Activated gamma-delta T cell treated with Interleukin-2 at 50 U/mL for 16 hours (primary cell): Measurements from ENCODE around the gene MYLK4.

Experiments
- DNase-seq: peaks from one replicate; pipeline ENCODE4 v3.0.0-alpha.2; 2020

MYLK4 gene

GRCh38 chr6:2693231-2693630 lies 57.5 kb downstream of the MYLK4 start:
- DNase-seq, result no peak

DNA sequence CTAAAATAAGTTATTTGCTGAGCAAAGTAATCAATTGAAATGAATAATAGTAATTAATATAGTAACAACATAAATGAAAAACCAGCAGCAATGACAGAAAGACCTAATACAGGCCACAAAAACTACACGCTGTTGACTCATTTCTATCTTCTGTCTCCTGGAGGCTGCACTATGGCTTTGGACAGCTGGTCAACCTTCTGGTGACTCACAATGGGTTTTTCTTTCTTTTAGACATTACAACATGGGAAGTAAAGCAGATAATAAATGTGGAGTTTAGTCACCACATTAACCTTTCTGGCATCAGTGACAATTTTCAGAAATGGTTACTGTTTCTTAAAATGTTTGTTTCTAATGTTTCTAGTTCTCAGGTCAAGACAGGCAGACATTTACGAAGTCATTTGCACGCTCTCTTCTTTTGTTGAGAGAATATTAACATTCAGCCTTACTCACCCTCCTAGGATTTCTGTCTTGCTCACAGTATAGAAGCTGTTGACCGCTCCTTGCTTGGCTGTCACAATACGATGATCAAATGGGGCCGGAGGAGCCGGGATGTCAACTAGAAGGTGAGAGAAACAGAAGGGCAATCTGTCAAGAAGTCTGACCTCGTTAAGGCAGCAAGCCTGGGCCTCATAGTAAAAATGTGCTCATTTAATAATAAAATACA lies 62.2 kb downstream of the MYLK4 start:
- DNase-seq, result no peak

- no peak for DNase-seq
These were observed 63.3 kb downstream of the MYLK4 start for GRCh38 chr6:2687456-2687855.

DNA sequence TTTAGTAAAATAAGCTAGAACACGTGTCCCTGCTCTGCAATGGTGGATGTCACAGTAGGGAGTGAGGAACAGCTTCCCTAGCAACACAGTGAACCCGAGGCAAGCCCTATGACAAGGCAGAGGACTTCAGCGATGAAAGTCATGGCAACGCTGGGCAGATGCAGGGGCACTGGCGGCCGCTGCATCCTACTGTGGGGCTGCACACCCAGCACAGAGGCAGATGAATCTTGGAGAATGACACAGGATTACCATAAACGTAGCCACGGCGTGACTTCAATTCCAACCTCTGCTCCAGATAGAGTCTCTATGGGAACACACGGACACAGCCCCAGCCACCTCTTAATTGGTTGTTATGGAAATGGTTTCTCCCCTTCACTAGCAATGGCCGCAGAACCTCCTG lies 64.2 kb downstream of the MYLK4 start:
- DNase-seq, result no peak

DNA sequence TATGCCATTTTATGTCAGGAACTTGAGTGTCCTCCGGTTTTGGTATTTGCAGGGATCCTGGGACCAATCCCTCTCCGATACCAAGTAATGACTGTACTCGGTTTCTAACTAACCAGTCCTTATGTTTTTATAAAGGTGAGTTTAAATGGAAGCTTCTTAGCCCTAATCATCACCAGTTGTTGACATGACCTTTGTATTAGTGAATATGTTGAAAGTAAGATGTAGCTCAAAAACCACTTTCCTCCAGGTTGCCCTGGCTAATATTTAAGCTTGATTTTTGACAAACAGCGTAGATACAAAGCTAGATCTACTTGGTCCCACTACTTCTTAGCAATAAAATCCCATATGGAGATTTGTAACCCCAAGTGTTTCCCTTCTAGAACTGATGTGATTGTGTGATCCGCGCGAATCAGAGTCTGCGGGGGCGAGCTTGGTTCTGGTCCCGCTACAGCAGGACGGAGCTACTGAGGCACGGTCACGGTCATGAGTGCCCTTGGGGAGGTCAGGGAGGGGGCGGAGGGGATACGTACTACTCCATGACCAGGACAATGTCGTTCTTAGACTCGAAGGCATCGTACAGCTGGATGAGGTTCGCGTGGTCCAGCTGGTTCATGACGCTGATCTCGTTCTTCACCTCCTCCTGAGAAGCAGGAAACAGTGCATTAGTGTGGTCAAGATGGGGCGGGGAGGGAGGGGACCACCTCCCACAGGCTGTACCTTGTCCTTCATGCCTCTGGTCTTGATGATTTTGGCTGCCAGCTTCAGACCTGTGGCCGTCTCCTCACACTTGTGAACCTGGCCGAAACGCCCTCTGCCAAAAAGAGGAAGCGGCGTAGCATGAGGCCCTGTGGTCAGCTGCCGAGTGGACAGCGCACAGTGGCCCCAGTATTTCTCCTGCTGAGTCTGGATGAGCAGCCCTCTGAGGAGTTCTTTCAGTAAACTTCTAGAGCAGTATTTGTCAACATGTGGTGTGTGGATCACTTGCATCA lies 65.7 kb downstream of the MYLK4 start:
- no peak for DNase-seq

DNA sequence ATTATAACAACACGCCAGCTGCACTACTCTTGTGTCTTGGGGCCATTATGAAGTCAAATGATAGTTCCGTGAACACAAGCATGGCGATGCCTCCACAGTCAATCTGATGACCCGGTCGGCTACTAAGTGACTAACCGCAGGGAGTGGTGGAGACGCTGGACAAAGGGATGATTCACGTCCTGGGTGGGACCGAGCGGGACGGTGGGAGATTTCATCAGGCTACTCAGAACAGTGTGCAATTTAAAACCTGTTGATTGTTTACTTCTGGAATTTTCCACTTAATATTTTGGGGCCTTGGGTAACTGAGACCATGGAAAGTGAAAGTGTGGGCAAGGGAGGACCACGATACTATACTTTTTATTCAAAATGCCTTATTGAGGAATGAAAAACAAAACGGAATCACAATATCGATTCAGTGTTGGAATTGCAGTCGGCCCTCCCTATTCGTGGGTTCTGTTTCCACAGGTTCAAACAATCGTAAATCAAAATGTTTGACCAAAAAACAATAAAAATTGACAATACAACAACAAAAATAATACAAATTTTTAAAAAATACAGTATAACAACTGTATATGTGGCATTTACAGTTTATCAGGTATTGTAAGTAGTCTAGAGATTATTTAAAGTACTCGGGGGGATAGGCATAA lies 66.5 kb downstream of the MYLK4 start:
- no peak for DNase-seq

DNA sequence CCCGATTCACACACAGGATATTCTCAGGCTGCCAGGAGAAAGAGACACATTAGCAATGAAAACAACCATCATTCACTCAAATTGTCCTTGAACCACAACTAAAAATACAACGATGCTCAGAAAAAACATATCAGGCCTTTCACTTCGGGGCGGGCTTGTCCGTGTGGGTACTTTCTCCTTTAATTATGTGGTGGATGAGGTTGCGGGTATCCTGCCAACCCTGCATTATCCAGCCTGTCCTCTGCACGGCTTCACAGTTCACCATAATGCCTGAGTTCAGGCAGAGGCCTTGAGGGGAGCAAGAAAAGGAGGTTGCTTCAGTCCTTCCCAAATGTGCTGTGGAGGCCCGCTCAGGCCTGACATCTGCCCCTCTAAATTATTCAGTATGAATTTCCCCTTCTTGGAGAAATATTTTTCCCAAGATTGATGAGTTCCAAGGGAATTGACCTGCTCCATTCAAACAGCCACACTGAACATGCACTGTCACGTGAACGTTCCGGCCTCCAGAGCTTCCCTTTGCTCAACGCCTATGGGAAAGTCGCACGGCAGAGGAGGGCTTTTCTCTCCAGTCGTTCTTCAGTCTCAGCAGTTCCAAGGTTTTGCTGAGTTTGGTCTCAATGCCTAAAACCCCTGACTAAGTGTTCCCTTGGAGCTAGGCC lies 70.3 kb downstream of the MYLK4 start:
- no peak for DNase-seq

DNA sequence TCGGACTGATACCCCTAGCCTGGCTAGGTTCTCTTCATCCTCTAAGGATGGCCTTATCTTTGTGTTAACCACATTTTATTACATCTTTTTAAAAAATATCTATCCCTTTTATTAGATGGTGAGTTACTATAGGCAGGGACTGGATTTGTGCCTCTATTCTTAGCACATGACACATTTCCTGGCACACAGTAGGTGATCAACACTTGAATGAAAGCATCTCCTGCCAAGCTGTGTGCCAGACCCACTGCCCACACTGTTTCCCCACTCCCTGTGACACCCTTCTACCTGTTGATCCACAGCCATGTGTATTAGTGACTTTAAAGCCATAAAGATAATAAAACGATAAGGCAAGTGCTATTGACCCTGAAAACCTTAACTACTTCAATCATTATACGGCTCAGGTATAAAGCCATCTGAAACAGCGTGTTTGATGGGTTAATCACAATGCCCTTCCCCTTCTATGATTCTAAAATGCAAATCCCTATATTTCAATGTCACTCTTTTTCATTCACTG lies 73.6 kb downstream of the MYLK4 start:
- no peak for DNase-seq

GRCh38 chr6:2676048-2676447 lies 74.7 kb downstream of the MYLK4 start:
- no peak for DNase-seq

GRCh38 chr6:2674857-2675256 lies 75.9 kb downstream of the MYLK4 start:
- no peak for DNase-seq

- DNase-seq, result no peak
These were observed 81.5 kb downstream of the MYLK4 start for GRCh38 chr6:2669067-2669700.

DNA sequence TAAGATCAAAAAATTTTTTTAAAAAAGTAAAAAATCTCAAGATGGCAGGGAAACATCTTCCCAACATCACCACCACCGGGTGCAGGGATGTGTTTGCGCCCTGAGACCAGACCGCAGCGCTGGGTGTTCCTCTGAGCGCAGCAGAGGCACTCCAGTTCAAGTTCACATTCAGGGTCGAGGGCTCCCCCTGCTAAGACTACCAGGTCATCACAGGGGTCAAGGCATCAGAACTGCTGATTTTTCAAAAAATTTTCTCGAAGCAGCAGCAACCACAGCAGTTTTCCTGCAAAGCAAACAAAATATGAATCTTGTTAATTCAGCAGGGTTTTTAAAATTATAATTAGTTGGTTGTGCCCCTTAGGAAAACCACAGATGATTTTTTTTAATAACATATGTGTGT lies 83.1 kb downstream of the MYLK4 start:
- no peak for DNase-seq

- DNase-seq, result no peak
These were observed 83.7 kb downstream of the MYLK4 start for GRCh38 chr6:2666906-2667575.

DNA sequence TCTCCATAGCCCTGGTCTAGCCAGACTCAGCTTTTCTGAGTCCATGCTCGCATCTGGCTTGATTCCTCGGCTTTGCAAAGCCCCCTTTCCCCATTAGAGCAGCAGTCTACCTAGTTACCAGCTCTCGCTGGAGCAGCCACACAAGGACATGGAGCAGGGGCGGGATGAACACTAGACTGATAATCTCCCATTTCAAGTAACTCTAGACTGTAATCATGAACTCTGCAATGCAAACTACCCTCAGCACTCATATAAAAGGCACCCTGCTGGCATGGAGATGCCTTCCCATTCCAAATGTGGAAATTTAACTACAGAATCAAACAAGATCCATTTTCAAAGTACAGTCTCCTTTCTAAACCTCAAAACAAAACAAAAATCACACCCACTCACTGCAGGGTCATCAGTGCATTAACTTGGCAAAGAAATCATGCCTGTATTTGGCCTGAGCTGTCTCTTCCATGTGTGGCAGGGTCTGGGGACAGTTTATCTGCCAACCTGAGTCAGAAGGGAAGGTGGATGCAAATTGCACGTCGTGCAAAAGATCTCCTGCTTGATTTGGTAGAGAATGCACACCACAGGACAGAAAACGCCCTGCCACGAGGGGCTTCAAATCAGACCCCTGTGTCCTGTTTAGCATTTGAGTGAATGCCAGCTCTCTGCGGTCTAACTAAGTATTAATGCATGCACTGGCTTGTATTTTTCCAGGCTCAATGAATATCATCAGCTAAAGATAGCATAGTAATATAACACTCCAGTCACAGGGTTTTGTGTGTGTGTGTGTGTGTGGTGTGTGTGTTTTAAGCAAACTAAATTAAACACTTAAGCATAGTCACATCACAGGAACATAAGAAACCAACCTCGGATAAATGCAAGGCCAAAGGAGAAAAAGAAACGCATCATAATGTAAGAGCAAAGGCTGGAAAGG lies 85.3 kb downstream of the MYLK4 start:
- no peak for DNase-seq

GRCh38 chr6:2663123-2663522 lies 87.6 kb downstream of the MYLK4 start:
- DNase-seq, result no peak

- DNase-seq, result no peak
These were observed 89.1 kb downstream of the MYLK4 start for GRCh38 chr6:2661651-2662050.

DNA sequence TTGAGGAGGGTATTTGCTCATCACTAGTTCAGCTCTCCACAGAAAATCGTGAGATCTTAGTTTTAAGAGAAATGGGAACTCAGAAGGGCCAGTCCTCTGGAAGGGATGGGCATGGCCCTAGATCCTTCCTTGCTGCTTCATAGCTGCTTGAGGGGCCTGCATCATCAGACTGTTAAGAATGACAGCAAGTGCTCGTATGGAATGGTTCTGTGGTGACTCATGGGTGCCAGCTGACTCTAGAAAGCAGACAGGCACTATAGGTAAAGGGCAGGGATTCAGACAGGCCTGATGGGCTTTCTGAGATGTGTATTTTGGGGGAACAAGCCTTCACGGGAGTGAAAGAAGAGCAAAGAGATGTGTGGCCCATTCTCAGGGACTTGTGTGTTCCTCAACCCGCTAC lies 90.8 kb downstream of the MYLK4 start:
- DNase-seq, result no peak

DNA sequence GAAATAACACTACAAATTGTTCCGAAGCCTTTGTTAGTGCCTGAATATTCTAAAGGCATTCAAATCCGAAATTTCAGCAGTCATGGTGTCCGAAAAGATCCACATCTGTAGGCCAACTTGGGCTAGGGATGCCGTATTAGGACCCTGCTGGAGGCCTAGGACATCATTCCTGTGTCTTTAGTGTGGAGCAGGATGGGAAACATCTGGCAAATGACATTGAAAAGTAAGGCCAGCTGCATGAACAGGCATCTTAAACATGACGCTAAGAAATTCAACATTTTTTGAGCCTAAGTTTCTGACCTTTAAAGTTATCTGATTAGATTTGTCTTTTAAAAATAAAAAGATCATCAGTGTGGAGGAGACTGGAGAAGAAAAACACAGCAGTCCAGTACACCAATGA lies 91.3 kb downstream of the MYLK4 start:
- DNase-seq, result no peak

DNA sequence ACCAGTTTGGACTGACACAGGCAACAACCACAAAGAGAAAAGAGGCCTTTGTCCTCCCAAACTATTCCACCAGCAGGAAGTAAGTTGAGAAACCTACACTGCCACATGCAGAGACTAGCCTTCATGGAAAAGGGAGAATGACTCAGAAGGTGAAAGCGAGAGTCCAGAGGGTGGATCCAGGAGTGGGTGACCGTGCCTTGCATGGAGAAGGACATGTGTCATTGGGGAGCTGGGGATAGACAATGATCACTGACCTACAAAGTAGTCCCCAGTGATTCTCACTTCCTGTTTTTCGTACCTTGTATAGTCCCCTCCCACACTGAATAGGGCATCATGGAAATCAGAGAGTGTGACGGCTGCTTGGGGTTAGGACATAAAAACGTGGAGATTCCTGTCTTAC lies 91.9 kb downstream of the MYLK4 start:
- no peak for DNase-seq

GRCh38 chr6:2656460-2657079 lies 94.2 kb downstream of the MYLK4 start:
- no peak for DNase-seq
